ENCODE measurements around the gene B4GALNT3.

Gene B4GALNT3

DNA sequence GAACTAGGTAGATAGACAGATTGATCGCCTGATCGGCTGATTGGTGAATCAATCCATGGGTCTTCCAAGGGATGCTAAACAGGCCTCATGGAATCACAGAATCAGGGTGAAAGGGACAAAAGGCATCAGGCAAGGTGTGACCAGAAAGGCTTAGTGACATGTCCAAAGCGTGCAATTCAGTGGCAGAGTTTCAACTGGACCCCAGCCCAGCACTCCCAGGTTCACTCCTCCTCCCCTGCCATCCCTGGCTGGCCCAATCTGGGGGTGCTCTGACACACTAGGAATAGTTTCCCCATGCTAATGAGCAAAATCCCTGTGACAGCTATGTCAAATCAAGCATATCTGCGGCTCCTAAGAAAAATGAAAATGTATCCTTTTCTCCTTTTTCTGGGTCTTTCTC is 153.1 kb downstream of the B4GALNT3 start:
- no peaks in the 10 kb centered on the region for H3K36me3 Mint-ChIP-seq
- peak overlapping the region; percentile 96 for H3K27ac Mint-ChIP-seq

More for the DNA sequence above, 153.1 kb downstream of the B4GALNT3 start:
- ATAC-seq (no peak), DNase-seq (ENCODE audit: low spot score in 2 of 2) (no peak)
- Mint-ChIP-seq H3K4me3 (no peak overlapping the region), H3K9me3 (no peaks in the 10 kb centered on the region), H3K4me1 (peaks cover 44% of the 10 kb centered on the region)
